ENCODE data around the gene TPMT.

DNA sequence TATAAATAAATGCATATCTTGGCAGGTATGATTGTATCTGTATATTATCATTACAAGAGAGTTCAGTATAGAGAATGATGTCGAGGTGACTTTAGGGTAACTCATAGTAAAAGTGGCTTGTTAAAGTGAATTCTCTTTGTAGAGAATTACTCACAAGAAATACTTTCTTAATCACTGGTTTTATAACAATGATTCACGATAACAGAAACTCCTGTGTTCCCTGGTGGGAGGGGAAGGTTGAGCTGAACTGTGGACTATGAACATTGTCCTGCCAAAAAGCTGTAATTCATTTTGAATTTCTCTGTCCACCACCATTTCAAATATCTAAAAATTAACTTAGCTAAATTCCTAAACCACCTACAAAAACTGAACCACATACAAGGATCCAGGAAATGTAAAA lies 7.7 kb downstream of the TPMT start:
- no peak for TF ChIP-seq REST (IDR thresholded peaks at IDR 0.05; ENCODE audit: low read depth)
- TF ChIP-seq TEAD4 (IDR thresholded peaks at IDR 0.05) = no peak
- no peak for TF ChIP-seq CREB1 (IDR thresholded peaks at IDR 0.05; ENCODE audit: low read depth)
- no peak for TF ChIP-seq FOXM1 (IDR thresholded peaks at IDR 0.05; ENCODE audit: borderline replicate concordance, low read depth)
- no peak for TF ChIP-seq TCF12 (IDR thresholded peaks at IDR 0.05; ENCODE audit: low read depth)
- TF ChIP-seq YY1 (IDR thresholded peaks at IDR 0.05; ENCODE audit: low read depth) = no peak
